HG02588 (cell line): ENCODE measurements around the gene ERMN.
"Not testable (repeated sequence)": the region's sequence is repeated elsewhere in the genome, so short reads cannot be mapped to it uniquely, and the experiment has no call there.

ENCODE experiments used
- ATAC-seq: cut with Tn5 transposase; IDR thresholded peaks from one replicate; pipeline ENCODE4 v1.9.1; 2021; ENCODE audit warnings: mild to moderate bottlenecking, moderate library complexity; ENCODE audit not compliant: unreplicated experiment

ERMN gene

DNA sequence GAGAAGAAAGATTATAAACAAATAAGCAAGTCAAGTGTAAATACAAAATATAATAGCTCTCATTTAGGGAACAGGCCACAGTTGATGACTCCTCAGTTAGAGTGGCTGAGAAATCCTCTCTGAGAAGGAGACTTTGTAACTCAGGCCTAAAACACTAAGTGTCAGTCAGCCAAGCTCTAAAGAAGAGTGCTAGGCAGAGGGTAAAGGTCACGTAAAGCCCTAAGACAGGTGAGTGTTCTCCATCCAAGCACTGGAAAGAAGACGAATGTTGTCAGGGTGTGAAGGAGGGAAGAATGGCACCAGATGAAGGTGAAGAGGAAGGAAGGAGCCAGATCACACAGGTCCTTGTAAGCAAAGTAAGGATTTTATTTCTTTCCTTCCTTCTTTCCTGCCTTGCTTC lies 24.3 kb downstream of the ERMN start:
- no peak for ATAC-seq

DNA sequence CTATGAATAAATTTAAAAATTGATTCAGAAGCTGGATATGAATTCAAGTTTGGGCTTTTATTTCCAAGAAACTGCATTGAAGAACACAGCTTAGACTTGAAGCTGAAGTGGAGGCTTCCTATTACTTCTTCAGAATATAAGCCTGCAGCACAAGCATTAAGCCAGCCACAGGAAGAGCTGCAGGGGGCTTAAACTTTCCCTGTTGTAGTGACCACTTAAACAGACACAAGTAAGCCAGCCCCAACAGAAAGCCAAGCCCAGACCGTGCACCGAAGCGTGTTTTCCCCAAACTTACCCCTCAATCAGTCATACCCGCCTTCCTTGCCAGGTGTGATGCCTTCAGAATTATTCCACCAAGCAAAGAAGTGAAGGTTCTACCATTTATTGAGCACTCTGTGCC lies 28.7 kb downstream of the ERMN start:
- ATAC-seq, result no peak

DNA sequence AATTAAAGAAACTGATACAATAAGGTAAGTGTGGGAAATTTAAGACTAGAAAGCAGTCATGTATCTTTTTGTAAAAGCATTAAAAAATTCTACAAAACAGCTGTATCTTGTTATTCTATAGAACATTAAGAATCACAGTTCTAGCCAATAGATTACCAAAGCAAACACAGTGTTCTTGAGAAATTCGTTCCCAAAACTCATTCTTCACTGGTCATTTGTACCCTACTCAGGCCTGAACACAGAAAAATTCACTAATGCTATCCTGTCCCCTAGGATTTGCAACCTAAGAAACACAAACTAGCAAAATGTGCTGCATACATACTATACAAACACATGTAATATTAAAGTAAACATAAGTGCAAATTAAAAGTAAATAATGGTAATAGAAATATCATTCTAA lies 29.1 kb downstream of the ERMN start:
- no peak for ATAC-seq

DNA sequence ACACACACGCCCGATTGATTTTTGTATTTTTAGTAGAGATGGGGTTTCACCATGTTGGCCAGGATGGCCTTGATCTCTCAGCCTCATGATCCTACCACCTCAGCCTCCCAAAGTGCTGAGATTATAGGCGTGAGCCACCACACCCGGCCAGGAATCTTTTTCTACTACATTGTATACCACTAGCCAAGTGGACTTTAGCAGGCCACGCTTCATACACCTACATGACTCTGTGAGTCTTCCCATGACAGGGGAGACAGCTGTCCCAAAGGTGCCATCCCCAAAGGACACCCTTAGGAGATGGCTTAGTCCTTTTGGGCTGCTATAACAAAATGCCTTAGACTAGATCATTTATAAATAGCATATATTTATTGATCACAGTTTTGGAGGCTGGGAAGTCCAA lies 32.8 kb downstream of the ERMN start:
- ATAC-seq, result no peak

DNA sequence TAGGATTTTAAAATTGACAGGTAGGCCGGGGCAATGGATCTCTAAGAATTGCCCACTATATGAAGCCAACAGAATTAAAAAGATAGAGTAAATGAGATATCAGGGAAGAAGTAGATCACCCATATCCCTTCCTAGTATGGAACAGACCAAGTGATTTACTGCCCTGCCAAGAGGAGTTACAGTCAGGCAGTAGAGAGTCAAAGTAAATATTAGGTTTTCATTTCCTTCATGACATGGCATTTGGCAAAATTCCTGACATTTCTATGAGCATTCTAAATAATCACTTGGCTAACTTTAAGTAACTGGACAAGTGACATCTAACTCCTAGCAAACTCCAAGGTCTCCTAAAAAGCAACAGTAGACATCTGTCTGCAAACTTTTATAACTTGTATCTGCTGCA lies 34.6 kb downstream of the ERMN start:
- ATAC-seq, result no peak

DNA sequence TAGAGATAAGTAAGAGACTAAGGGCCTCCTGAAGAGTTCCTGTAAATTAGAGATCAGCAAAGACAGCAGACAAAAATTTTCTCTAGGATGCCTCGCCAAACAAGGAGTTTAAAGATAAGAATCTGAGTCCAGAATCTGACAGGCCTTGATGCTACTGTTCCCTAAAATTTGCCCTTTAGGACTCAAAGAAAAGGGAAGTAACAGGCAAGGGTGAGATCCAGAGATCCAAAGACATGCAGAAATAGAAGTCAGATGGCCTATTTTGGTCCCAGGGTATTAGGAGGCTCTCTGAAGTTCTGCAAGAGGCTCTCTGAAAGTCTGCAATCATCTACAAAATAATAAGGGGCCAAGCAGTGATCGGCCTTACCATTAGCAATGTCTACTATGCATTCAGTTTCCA lies 35.1 kb downstream of the ERMN start:
- no peak for ATAC-seq

DNA sequence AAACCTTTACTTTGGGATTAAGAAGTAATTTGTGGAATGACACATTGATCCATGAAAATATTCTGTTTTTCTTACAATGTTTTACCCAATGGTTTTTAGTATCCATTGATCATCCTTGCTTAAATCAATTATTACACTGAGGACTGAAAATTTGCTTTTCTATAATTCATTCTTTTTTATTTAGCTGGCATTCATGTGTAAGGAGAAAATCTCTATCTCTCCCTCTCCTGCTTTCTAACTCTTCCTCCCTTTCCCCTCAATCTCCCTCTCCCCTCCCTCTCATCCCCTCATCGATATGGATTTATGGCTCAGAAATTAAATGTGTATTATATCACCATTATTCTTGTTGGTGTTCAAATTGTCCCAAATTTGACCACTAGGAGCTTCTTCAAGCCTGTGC lies 38.5 kb downstream of the ERMN start:
- ATAC-seq, result no peak

DNA sequence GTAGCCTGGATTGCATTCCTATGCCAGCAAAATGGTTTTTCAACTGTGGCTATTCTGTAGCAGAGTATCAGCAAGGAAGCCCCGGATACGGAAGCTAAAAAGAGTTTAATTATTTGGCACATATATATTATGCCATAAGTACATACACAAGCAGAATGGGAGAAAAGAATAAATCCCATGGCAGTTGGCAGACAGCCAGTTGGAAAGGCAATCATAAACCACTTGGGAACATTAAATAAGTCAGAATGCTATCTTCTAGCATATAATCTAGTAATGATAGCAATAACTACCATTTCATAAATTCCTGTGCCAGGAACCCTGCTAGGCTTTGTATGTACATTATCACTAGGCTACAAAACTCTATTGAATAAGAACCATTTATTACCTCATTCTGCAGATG lies 42.2 kb downstream of the ERMN start:
- ATAC-seq, result no peak

DNA sequence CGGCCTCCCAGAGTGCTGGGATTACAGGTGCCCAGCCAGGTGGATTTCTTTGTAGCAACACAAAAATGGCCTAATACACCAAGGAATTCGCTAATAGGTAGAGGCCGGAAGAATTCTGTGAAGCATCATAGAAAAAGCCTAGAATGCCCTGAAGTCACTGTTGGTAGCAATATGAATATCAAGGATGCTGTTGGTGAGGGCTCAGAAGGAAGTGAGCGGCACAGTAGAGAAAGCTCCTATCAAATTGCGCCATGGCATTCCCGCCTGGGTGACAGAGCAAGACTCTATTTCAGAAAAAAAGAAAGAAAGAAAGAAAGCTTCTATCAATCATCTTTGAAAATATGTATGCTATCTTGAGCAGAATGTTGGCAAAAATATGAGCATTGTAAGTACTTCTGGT lies 44.3 kb downstream of the ERMN start:
- ATAC-seq, result no peak

DNA sequence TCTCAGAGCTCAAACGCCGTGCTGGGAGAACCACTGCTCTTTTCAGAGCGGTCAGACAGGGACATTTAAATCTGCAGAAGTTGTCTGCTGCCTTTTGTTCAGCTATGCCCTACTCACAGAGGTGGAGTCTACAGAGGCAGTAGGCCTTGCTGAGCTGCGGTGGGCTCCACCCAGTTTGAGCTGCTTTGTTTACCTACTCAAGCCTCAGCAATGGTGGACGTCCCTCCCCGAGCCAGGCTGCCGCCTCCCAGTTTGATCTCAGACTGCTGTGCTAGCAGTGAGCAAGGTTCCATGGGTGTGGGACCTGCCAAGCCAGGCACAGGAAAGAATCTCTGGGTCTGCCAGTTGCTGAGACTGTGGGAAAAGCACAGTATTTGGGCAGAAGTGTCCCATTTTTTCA lies 46.3 kb downstream of the ERMN start:
- ATAC-seq, result not testable (repeated sequence)

DNA sequence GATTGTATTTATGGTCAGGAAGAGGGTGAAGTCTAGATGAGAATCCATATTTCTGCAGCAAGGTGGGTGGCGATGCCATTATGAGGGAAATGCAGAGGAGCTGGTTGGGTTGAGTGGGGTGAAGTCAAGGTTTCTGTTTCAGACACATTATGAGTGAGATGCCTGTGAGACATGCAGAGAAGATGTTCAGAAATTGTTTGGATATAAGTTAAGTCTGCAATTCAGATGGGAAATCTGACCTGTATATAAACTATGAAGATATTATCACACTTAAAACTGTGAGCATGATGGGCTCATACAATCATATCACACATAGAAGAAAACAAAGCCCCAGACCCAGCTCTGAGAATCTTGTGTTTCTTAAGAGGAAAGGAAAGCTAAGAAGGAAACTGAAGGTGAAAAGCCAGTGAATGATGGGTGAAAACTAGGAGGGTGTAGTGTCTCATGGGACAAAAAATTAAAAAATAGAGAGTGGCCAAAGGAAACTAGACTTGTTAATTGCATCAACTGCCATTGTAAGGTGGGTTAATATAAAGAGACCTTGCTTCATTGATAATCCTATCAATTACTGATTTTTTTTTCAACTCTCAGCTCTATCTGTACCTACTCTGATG lies 53.9 kb downstream of the ERMN start:
- ATAC-seq, result no peak

DNA sequence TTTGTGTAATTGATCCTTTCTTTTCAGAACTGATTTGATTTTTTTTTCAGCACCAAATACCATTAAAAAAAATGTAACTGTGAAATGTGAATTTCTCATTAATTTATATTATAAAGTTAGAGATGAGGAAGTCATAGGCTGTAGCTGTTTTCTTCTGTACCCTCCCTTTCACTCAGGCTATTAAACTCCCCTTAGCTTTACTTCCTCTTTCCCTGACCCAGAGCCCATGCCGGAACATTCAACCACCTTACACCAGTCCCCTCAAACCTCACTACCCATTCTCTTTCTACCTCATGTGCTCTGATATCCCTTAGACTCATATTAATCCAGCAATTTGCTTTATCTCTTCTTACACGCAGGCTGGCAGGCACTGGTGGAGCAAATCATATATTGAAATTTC lies 55.7 kb downstream of the ERMN start:
- ATAC-seq, result peak; percentile 50

DNA sequence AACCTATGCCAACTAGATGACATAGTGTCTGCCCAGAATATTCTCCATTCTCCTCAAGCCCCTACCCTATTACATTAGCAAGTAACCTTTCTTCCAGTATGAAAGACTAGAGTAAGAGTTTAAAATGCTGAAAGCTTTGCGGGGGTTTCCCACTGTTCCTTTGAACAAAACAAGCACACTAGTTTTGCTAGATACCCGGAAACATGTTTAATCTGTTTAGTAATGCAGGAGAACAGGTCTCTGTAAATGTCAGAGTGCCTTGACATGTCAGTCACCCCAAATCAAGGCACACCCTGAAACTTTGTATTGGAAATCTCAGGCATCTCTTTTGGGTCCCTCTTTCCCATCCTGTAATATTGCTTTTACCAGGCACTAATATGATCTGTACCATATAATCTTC lies 56.6 kb downstream of the ERMN start:
- no peak for ATAC-seq
